Suprapubic skin (tissue), 4 donors: ENCODE data around the gene IGF2R. TPM values are rescaled to one million over a fixed set of nuclear protein-coding genes. Genes with fewer than 3 reads are reported as not detected.

Experiments
- DNase-seq, 2 donors: peaks; one replicate each; pipeline ENCODE4 v3.0.0-alpha.2; 2019; ENCODE audit warnings: low spot score in 2 of 2
- H3K27ac ChIP-seq: fragments of 200-600 bp; sonication (generic); one replicate; pipeline ENCODE4 v1.5.1; 2019
- H3K27me3 ChIP-seq: fragments of 200-600 bp; sonication (generic); one replicate; pipeline ENCODE4 v1.5.1; 2019
- H3K36me3 ChIP-seq: fragments of 200-600 bp; sonication (generic); one replicate; pipeline ENCODE4 v1.5.1; 2019
- H3K4me1 ChIP-seq: fragments of 200-600 bp; sonication (generic); one replicate; pipeline ENCODE4 v1.5.1; 2019
- H3K4me3 ChIP-seq: fragments of 200-600 bp; sonication (generic); one replicate; pipeline ENCODE4 v1.5.1; 2019; ENCODE audit warnings: mild to moderate bottlenecking
- H3K9me3 ChIP-seq: fragments of 200-600 bp; sonication (generic); one replicate; pipeline ENCODE4 v1.5.1; 2019
- CTCF ChIP-seq, 2 donors: fragments of 200-600 bp in 1 of 2; fragments of 450-650 bp in 1 of 2; sonication (generic) in 1 of 2; IDR thresholded peaks; one replicate each; pipeline ENCODE4 v1.5.1; 2016 to 2019; ENCODE audit warnings: antibody characterized with exemption in 2 of 2, mild to moderate bottlenecking in 1 of 2, moderate library complexity in 1 of 2
- EP300 ChIP-seq: sonication (generic); formaldehyde crosslinking; IDR thresholded peaks from one replicate; pipeline ENCODE4 v1.6.1; 2017; ENCODE audit warnings: antibody characterized with exemption
- POLR2A ChIP-seq, 2 donors: fragments of 450-650 bp; IDR thresholded peaks; one replicate each; pipeline ENCODE4 v1.6.1; 2017; ENCODE audit warnings: antibody characterized with exemption in 2 of 2, mild to moderate bottlenecking in 2 of 2, moderate library complexity in 2 of 2
- POLR2AphosphoS5 ChIP-seq, 3 donors: sonication (generic); formaldehyde crosslinking; IDR thresholded peaks; one replicate each; pipeline ENCODE4 v1.6.1; 2017; ENCODE audit warnings: antibody characterized with exemption in 3 of 3
- WGBS: methylation state at CpG from one replicate; pipeline ENCODE4 v1.1.5; 2018; 5-methylcytosine and 5-hydroxymethylcytosine counted together
- total RNA-seq, 4 donors: library from RNA; depleted of rRNA; stranded (reverse); fragments of >200 nt; gene quantifications; one replicate each; pipeline ENCODE4 v1.1.0, GENCODE V29; 2016

Gene IGF2R
- total RNA-seq, 4 donors from 2014 or later, result 58.2 to 137 (median 90.6) TPM

GRCh38 chr6:160078883-160079685 lies 110.2 kb downstream of the IGF2R start:
- H3K27me3 ChIP-seq, result no peaks in the 10 kb centered on the region
- WGBS, result 100% methylated on average over 6 of the region's 23 CpGs
- no peak for TF ChIP-seq POLR2AphosphoS5 (IDR thresholded peaks at IDR 0.05)

DNA sequence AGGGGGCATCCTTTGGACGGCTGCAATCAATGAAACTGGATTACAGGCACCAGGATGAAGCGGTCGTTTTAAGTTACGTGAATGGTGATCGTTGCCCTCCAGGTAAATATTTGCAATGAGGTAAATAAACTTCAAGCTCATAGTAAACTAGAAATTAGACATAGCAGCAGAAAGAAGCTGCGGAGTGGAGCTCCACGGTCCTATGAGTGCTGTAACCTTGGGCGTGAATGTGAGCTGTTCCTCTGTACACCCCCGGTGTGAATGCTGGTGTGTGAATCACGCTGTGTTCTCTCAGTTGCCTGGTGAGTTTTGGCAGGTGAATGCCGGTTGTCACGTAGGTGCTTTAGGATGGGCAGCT lies 110.8 kb downstream of the IGF2R start:
- TF ChIP-seq CTCF (IDR thresholded peaks at IDR 0.05) (no peak), POLR2AphosphoS5 (IDR thresholded peaks at IDR 0.05) (no peak), EP300 (no peak), POLR2A (IDR thresholded peaks at IDR 0.05) (no peak)
- Histone ChIP-seq H3K4me1 (no peaks in the 10 kb centered on the region), H3K27ac (no peak overlapping the region), H3K27me3 (no peaks in the 10 kb centered on the region), H3K36me3 (peaks cover 100% of the 10 kb centered on the region), H3K4me3 (no peak overlapping the region), H3K9me3 (no peaks in the 10 kb centered on the region)
- WGBS, result 96% methylated on average over 12 of the region's 12 CpGs
- no peak for DNase-seq

More at GRCh38 chr6:160078883-160079685, 110.2 kb downstream of the IGF2R start:
- Histone ChIP-seq H3K36me3 (peaks cover 100% of the 10 kb centered on the region), H3K4me3 (no peak overlapping the region), H3K4me1 (no peaks in the 10 kb centered on the region), H3K9me3 (no peaks in the 10 kb centered on the region), H3K27ac (no peak overlapping the region)
- no peak for DNase-seq

- H3K27me3 ChIP-seq, result no peaks in the 10 kb centered on the region
- DNase-seq, result no peak
- peaks cover 100% of the 10 kb centered on the region for H3K36me3 ChIP-seq
- H3K4me1 ChIP-seq, result no peaks in the 10 kb centered on the region
- H3K27ac ChIP-seq, result no peak overlapping the region
- H3K4me3 ChIP-seq, result no peak overlapping the region
- TF ChIP-seq POLR2A (IDR thresholded peaks at IDR 0.05), result no peak
- TF ChIP-seq POLR2AphosphoS5 (IDR thresholded peaks at IDR 0.05), result no peak
- no peak for TF ChIP-seq EP300
- no peak for TF ChIP-seq CTCF (IDR thresholded peaks at IDR 0.05)
- H3K9me3 ChIP-seq, result no peaks in the 10 kb centered on the region
- whole genome bisulfite sequencing, result 96% methylated on average over 16 of the region's 17 CpGs
Observed at GRCh38 chr6:160080097-160080496, 111.2 kb downstream of the IGF2R start.

- Histone ChIP-seq H3K4me1 (no peaks in the 10 kb centered on the region), H3K27me3 (no peaks in the 10 kb centered on the region), H3K27ac (no peak overlapping the region), H3K9me3 (no peaks in the 10 kb centered on the region), H3K36me3 (peaks cover 100% of the 10 kb centered on the region), H3K4me3 (no peak overlapping the region)
- no peak for DNase-seq
- TF ChIP-seq POLR2A (IDR thresholded peaks at IDR 0.05) (no peak), CTCF (IDR thresholded peaks at IDR 0.05) (no peak), EP300 (no peak), POLR2AphosphoS5 (IDR thresholded peaks at IDR 0.05) (no peak)
- 77% methylated on average over 11 of the region's 11 CpGs for WGBS
Observed at GRCh38 chr6:160081398-160081797, 112.5 kb downstream of the IGF2R start.

DNA sequence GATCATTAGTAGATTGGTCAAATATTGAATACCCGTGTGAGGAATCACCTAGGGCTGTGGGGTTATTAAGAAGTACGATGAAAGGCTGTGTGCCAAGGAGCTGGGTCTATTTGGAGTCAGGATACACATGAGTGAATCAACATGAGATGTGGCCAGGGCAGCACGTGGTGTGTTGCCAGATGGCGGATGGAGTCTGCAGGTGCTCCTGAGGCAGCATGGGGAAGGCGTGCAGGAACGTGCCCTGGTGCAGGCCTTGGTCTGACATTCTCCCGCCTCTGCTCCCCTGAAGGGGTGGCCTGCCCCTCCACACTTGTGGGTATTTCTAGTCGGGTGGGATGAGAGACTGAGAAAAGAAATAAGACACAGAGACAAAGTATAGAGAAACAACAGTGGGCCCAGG lies 113.7 kb downstream of the IGF2R start:
- WGBS, result 72% methylated on average over 8 of the region's 8 CpGs
- Histone ChIP-seq H3K4me1 (no peaks in the 10 kb centered on the region), H3K27ac (no peak overlapping the region), H3K9me3 (no peaks in the 10 kb centered on the region), H3K36me3 (peaks cover 100% of the 10 kb centered on the region), H3K4me3 (no peak overlapping the region), H3K27me3 (no peaks in the 10 kb centered on the region)
- TF ChIP-seq POLR2AphosphoS5 (IDR thresholded peaks at IDR 0.05) (no peak), POLR2A (IDR thresholded peaks at IDR 0.05) (no peak), CTCF (IDR thresholded peaks at IDR 0.05) (no peak), EP300 (no peak)
- no peak for DNase-seq
